B cell (primary cell): ENCODE measurements around the gene NRF1. TPM values are rescaled to one million over a fixed set of nuclear protein-coding genes. Genes with fewer than 3 reads are reported as not detected.

Experiments used
- ATAC-seq: fragments of 200-7000 bp; cut with Tn5 transposase; one replicate; pipeline ENCODE4 v1.10.0; 2021; ENCODE audit warnings: low read depth, mild to moderate bottlenecking, moderate number of reproducible peaks, moderate library complexity
- CTCF ChIA-PET: fragments of 350-600 bp; sonication (Branson Sonifier 250); formaldehyde crosslinking; loops from one replicate; lab custom pipeline; 2021; ENCODE audit warnings: antibody characterized with exemption, inconsistent platforms; lab: Charles Lee
- POLR2A ChIA-PET: fragments of 350-600 bp; sonication (Branson Sonifier 250); formaldehyde crosslinking; loops from one replicate; lab custom pipeline; 2021; ENCODE audit warnings: antibody characterized with exemption; lab: Charles Lee
- DNase-seq: peaks from one replicate; pipeline ENCODE4 v3.0.0; 2013
- H2AFZ ChIP-seq: 2 replicates; pipeline ENCODE4 v1.6.1; 2012; ENCODE audit warnings: mild to moderate bottlenecking, low read depth, low read length; ENCODE audit not compliant: insufficient read depth, poor library complexity, severe bottlenecking
- H3K27ac ChIP-seq, 2 donors: 1 replicate in 1 of 2; 2 replicates in 1 of 2; pipeline ENCODE4 v1.5.1; 2012 to 2013; ENCODE audit warnings: low read length in 2 of 2, mild to moderate bottlenecking in 2 of 2, moderate library complexity in 1 of 2
- H3K27me3 ChIP-seq, 4 experiments: fragments of 200-600 bp in 1 of 4; sonication (generic) in 1 of 4; replicated peaks in 1 of 4; 1 replicate in 2 of 4; 2 replicates in 2 of 4; pipeline versions ENCODE4 v1.6.1 to v1.7.0; 2013 to 2016; ENCODE audit warnings: low read length in 3 of 4, mild to moderate bottlenecking in 2 of 4, mixed read lengths in 1 of 4, moderate library complexity in 1 of 4; ENCODE audit not compliant: insufficient read depth in 4 of 4, control insufficient read depth in 3 of 4; ENCODE audit errors: control extremely low read depth in 1 of 4
- H3K36me3 ChIP-seq, 2 experiments: replicated peaks in 1 of 2; 1 replicate in 1 of 2; 2 replicates in 1 of 2; pipeline versions ENCODE4 v1.6.1 to v1.7.1; 2013; ENCODE audit warnings: low read length in 1 of 2; ENCODE audit not compliant: insufficient read depth in 2 of 2, control insufficient read depth in 1 of 2; ENCODE audit errors: control extremely low read depth in 1 of 2, extremely low read depth in 1 of 2
- H3K4me1 ChIP-seq, 2 donors: fragments of 200-600 bp in 1 of 2; sonication (generic) in 1 of 2; 1 replicate in 1 of 2; 2 replicates in 1 of 2; pipeline versions ENCODE4 v1.5.1 to v1.6.1; 2013 to 2017; ENCODE audit warnings: low read length in 2 of 2; ENCODE audit not compliant: control insufficient read depth in 2 of 2, insufficient read depth in 2 of 2
- H3K4me2 ChIP-seq: replicated peaks from 2 replicates; pipeline ENCODE3; 2012; ENCODE audit warnings: mild to moderate bottlenecking, low read depth, low read length; ENCODE audit not compliant: poor library complexity, severe bottlenecking
- H3K4me3 ChIP-seq, 5 experiments: fragments of 200-600 bp in 1 of 5; sonication (generic) in 1 of 5; 1 replicate in 3 of 5; 2 replicates in 2 of 5; pipeline versions ENCODE4 v1.5.1 to v1.7.0; 2011 to 2016; ENCODE audit warnings: low read length in 4 of 5, mild to moderate bottlenecking in 4 of 5, low read depth in 2 of 5, control low read depth in 1 of 5, moderate library complexity in 1 of 5; ENCODE audit not compliant: insufficient read depth in 1 of 5; ENCODE audit errors: control extremely low read depth in 1 of 5, extremely low read depth in 1 of 5
- H3K79me2 ChIP-seq: fragments of 200-600 bp; sonication (generic); one replicate; pipeline ENCODE4 v1.6.0; 2016; ENCODE audit warnings: low read length; ENCODE audit not compliant: control insufficient read depth, insufficient read depth
- H3K9ac ChIP-seq: fragments of 200-600 bp; sonication (generic); 2 replicates; pipeline ENCODE4 v1.6.1; 2017; ENCODE audit warnings: mild to moderate bottlenecking, low read length, moderate library complexity
- H3K9me3 ChIP-seq, 3 donors: one replicate each; pipeline versions ENCODE4 v1.6.1 to v1.7.1; 2013; ENCODE audit warnings: low read length in 2 of 3; ENCODE audit not compliant: control insufficient read depth in 2 of 3, insufficient read depth in 1 of 3; ENCODE audit errors: control extremely low read depth in 1 of 3
- H4K20me1 ChIP-seq: 2 replicates; pipeline ENCODE4 v1.6.0; 2012; ENCODE audit warnings: mild to moderate bottlenecking, low read length; ENCODE audit not compliant: insufficient read depth, control insufficient read depth, poor library complexity, severe bottlenecking
- H3K27ac Mint-ChIP-seq: one replicate; pipeline ENCODE4 v1.8.0; 2021; ENCODE audit warnings: mixed read lengths
- H3K27me3 Mint-ChIP-seq: one replicate; pipeline ENCODE4 v1.8.0; 2021; ENCODE audit warnings: mixed read lengths
- H3K4me1 Mint-ChIP-seq: one replicate; pipeline ENCODE4 v1.8.0; 2021; ENCODE audit warnings: mixed read lengths
- H3K4me3 Mint-ChIP-seq: one replicate; pipeline ENCODE4 v1.8.0; 2021; ENCODE audit warnings: mixed read lengths
- H3K9me3 Mint-ChIP-seq: one replicate; pipeline ENCODE4 v1.8.0; 2022; ENCODE audit warnings: mixed read lengths; ENCODE audit not compliant: insufficient read depth
- CTCF ChIP-seq: fragments of 200-600 bp; IDR thresholded peaks from one replicate; pipeline ENCODE4 v1.8.0; 2022; ENCODE audit warnings: antibody characterized with exemption, mild to moderate bottlenecking
- EZH2 ChIP-seq: IDR thresholded peaks from 2 replicates; pipeline ENCODE4 v1.6.1; 2012; ENCODE audit warnings: borderline replicate concordance, low read depth, mild to moderate bottlenecking, moderate library complexity, low read length; ENCODE audit not compliant: insufficient read depth, poor library complexity, severe bottlenecking
- WGBS: methylation state at CpG from one replicate; pipeline ENCODE4 v1.1.5; 2013; ENCODE audit warnings: missing lambda C conversion rate; ENCODE audit not compliant: insufficient coverage; 5-methylcytosine and 5-hydroxymethylcytosine counted together
- intact Hi-C: fragments of 100-400 bp; cut with micrococcal nuclease; formaldehyde crosslinking; loops from one replicate; pipeline ENCODE4 v1.10.0; 2022
- polyA plus RNA-seq: library from polyadenylated mRNA; depleted of rRNA; stranded (reverse); fragments of >200 nt; gene quantifications from 2 replicates; pipeline ENCODE4 v1.2.3, GENCODE V29; 2012
- total RNA-seq, 2 donors: library from RNA; stranded (reverse); fragments of 120-200 nt in 1 of 2; gene quantifications; 1 replicate in 1 of 2; 2 replicates in 1 of 2; pipeline versions ENCODE4 v1.2.3 to v1.2.4, GENCODE V29; 2013 to 2022

NRF1 gene
- total and polyA plus RNA-seq, 2 donors (not counting 1 experiment from before 2014, with no cell fraction given) = 19.6 to 53.0 TPM

- Histone ChIP-seq H3K9me3 (peaks cover 0 to 12% (median 11%) of the 10 kb centered on the region in 3 donors), H3K79me2 (peaks cover 24% of the 10 kb centered on the region), H3K9ac (no peak overlapping the region), H3K27ac (no peak overlapping the region), H3K4me1 (no peaks in the 10 kb centered on the region), H2AFZ (no peak overlapping the region), H3K4me2 (no peak overlapping the region), H3K27me3 (no peaks in the 10 kb centered on the region), H3K4me3 (no peak overlapping the region), H3K36me3 (peaks cover 0 to 23% of the 10 kb centered on the region in 2 experiments), H4K20me1 (peaks cover 12% of the 10 kb centered on the region)
- DNase-seq (no peak), ATAC-seq (no peak)
- intact Hi-C loops = loop anchor here (10.0 kb wide), 1 partner anchor 350 kb away; no protein-coding TSS in a partner anchor
- Mint-ChIP-seq H3K27me3 (no peaks in the 10 kb centered on the region), H3K27ac (peak overlapping the region; percentile 12), H3K4me1 (peaks cover 4% of the 10 kb centered on the region), H3K4me3 (no peak overlapping the region), H3K9me3 (peaks cover 8% of the 10 kb centered on the region)
- WGBS = 100% methylated on average over 1 of the region's 3 CpGs
- ChIA-PET POLR2A (no interaction called here), CTCF (interaction anchor here (1.2 kb wide), 2 partner anchors 9 to 165 kb away, joined by 4 read pairs; no protein-coding TSS in a partner anchor)
- no peak for TF ChIP-seq EZH2
- TF ChIP-seq CTCF = no peak
Observed at GRCh38 chr7:129665013-129665401, 53.5 kb downstream of the NRF1 start.

DNA sequence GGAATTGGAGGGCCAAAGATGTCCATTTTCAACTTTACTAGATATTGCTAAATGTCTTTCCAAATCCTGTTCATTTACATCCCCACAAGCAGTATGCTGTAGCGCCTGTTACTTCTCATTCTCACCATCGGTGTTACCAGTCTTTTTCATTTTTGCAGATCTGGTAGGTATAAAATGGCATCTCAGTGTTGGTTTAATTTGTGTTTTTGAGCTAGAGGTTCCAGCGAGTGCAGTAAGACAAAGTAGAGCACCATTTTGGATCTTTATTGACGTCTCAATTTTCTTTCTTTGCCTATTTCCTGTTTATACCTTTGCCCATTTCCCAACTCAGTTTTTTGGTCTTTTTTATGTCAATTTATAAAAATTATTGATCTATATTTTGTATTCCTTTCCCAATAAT is 55.6 kb downstream of the NRF1 start:
- Mint-ChIP-seq H3K4me1 (peaks cover 4% of the 10 kb centered on the region), H3K27me3 (no peaks in the 10 kb centered on the region), H3K4me3 (no peak overlapping the region), H3K9me3 (no peaks in the 10 kb centered on the region), H3K27ac (no peak overlapping the region)
- H3K4me3 ChIP-seq = no peak overlapping the region
- ATAC-seq (no peak), DNase-seq (no peak)
- no CpG with 5 or more reads among the region's 4 CpGs for WGBS
- H3K36me3 ChIP-seq = peaks cover 0 to 13% of the 10 kb centered on the region in 2 experiments
- H3K9ac ChIP-seq = no peak overlapping the region
- H2AFZ ChIP-seq = no peak overlapping the region
- peaks cover 10% of the 10 kb centered on the region for H3K79me2 ChIP-seq
- H3K4me1 ChIP-seq = no peaks in the 10 kb centered on the region
- no peak overlapping the region for H3K27ac ChIP-seq
- intact Hi-C loops = loop anchor here (10.0 kb wide), 1 partner anchor 348 kb away; no protein-coding TSS in a partner anchor
- no peak overlapping the region for H3K4me2 ChIP-seq
- POLR2A ChIA-PET = no interaction called here
- no peak for TF ChIP-seq EZH2
- no peak for TF ChIP-seq CTCF
- H3K9me3 ChIP-seq = no peaks in the 10 kb centered on the region
- no peaks in the 10 kb centered on the region for H3K27me3 ChIP-seq
- CTCF ChIA-PET = no interaction called here
- peaks cover 7% of the 10 kb centered on the region for H4K20me1 ChIP-seq
